Endothelial cell of umbilical vein (primary cell): Measurements from ENCODE around the gene PPP1R16B. TPM values are rescaled to one million over a fixed set of nuclear protein-coding genes. Genes with fewer than 3 reads are reported as not detected.

Source experiments
- BruUV-seq: library from RNA; stranded (reverse); fragments of 400-500 nt; replicated peaks from 2 replicates; lab custom pipeline; 2021; lab: Mats Ljungman, UMichigan
- CTCF ChIA-PET: fragments of 300-600, 350-600 bp; sonication (Branson Sonifier 250); formaldehyde crosslinking; loops from one replicate; lab custom pipeline; 2021; ENCODE audit warnings: antibody characterized with exemption, inconsistent platforms; lab: Charles Lee
- POLR2A ChIA-PET: fragments of 300-600, 350-600 bp; sonication (Branson Sonifier 250); formaldehyde crosslinking; loops from one replicate; lab custom pipeline; 2021; ENCODE audit warnings: antibody characterized with exemption, inconsistent platforms; lab: Charles Lee
- DNase-seq: peaks from one replicate; pipeline ENCODE4 v3.0.0-alpha.2; 2011; ENCODE audit warnings: low read depth, low spot score
- FAIRE-seq: peaks from 2 replicates; lab custom pipeline; 2011; peaks lifted over from hg19 to GRCh38; lab: Jason Lieb, UNC
- H2AFZ ChIP-seq: 2 replicates; pipeline ENCODE4 v1.6.0; 2012; ENCODE audit warnings: low read depth, low read length, control low read depth, inconsistent platforms
- H3K27ac ChIP-seq: 2 replicates; pipeline ENCODE4 v1.5.1; 2011; ENCODE audit warnings: low read depth, mild to moderate bottlenecking, control low read depth, low read length, moderate library complexity; ENCODE audit not compliant: insufficient read depth
- H3K27me3 ChIP-seq, 2 experiments: 2 replicates each; pipeline versions ENCODE4 v1.6.0 to v1.6.1; 2011; ENCODE audit warnings: low read length in 2 of 2, mixed read lengths in 1 of 2; ENCODE audit not compliant: control insufficient read depth in 2 of 2, insufficient read depth in 2 of 2
- H3K36me3 ChIP-seq, 2 experiments: 2 replicates in 1 of 2; 3 replicates in 1 of 2; pipeline ENCODE4 v1.5.1; 2011; ENCODE audit warnings: low read length in 2 of 2, mild to moderate bottlenecking in 1 of 2, moderate library complexity in 1 of 2; ENCODE audit not compliant: control insufficient read depth in 2 of 2, insufficient read depth in 2 of 2; ENCODE audit errors: extremely low read depth in 1 of 2
- H3K4me1 ChIP-seq: 3 replicates; pipeline ENCODE4 v1.5.1; 2011; ENCODE audit warnings: mild to moderate bottlenecking, low read length; ENCODE audit not compliant: control insufficient read depth, insufficient read depth; ENCODE audit errors: extremely low read depth
- H3K4me2 ChIP-seq: 2 replicates; pipeline ENCODE4 v1.6.1; 2011; ENCODE audit warnings: low read length, control low read depth, mixed read lengths; ENCODE audit not compliant: insufficient read depth
- H3K4me3 ChIP-seq, 3 experiments: fragments of 200-600 bp in 1 of 3; sonication (generic), shearing (Covaris generic) in 1 of 3; replicated peaks in 1 of 3; 2 replicates each; pipeline ENCODE4 v1.5.1; 2011 to 2016; ENCODE audit warnings: control low read depth in 3 of 3, low read length in 3 of 3, mild to moderate bottlenecking in 2 of 3, inconsistent platforms in 1 of 3, low read depth in 1 of 3, moderate library complexity in 1 of 3; ENCODE audit not compliant: insufficient read depth in 1 of 3
- H3K79me2 ChIP-seq: 2 replicates; pipeline ENCODE4 v1.6.0; 2012; ENCODE audit warnings: low read length, inconsistent platforms; ENCODE audit not compliant: control insufficient read depth, insufficient read depth
- H3K9ac ChIP-seq: replicated peaks from 2 replicates; pipeline ENCODE3; 2011; ENCODE audit warnings: low read length, control low read depth; ENCODE audit not compliant: insufficient read depth; ENCODE audit errors: extremely low read depth
- H3K9me1 ChIP-seq: replicated peaks from 3 replicates; pipeline ENCODE4 v1.6.0; 2011; ENCODE audit warnings: mild to moderate bottlenecking, low read length; ENCODE audit not compliant: control insufficient read depth, insufficient read depth; ENCODE audit errors: extremely low read depth
- H3K9me3 ChIP-seq: replicated peaks from 2 replicates; pipeline ENCODE4 v1.5.1; 2012; ENCODE audit warnings: low read length, inconsistent platforms; ENCODE audit not compliant: control insufficient read depth, insufficient read depth
- H4K20me1 ChIP-seq: replicated peaks from 2 replicates; pipeline ENCODE3; 2011; ENCODE audit warnings: mild to moderate bottlenecking, low read length; ENCODE audit not compliant: control insufficient read depth, insufficient read depth; ENCODE audit errors: extremely low read depth
- CTCF ChIP-seq, 2 donors: IDR thresholded peaks; 1 replicate in 1 of 2; 2 replicates in 1 of 2; pipeline ENCODE4 v1.5.1; 2011; ENCODE audit warnings: low read length in 2 of 2, mild to moderate bottlenecking in 2 of 2, moderate library complexity in 2 of 2, control low read depth in 1 of 2, inconsistent platforms in 1 of 2, low read depth in 1 of 2; ENCODE audit not compliant: insufficient read depth in 1 of 2; ENCODE audit errors: extremely low read depth in 1 of 2
- EZH2 ChIP-seq: IDR thresholded peaks from 2 replicates; pipeline ENCODE4 v1.6.1; 2012; ENCODE audit warnings: borderline replicate concordance, low read depth, mild to moderate bottlenecking, moderate library complexity, low read length, inconsistent platforms; ENCODE audit not compliant: severe bottlenecking
- FOS ChIP-seq: IDR thresholded peaks from 2 replicates; pipeline ENCODE4 v1.6.1; 2011; ENCODE audit warnings: mild to moderate bottlenecking, low read length, moderate library complexity, borderline replicate concordance; ENCODE audit not compliant: insufficient read depth
- GATA2 ChIP-seq: IDR thresholded peaks from 2 replicates; pipeline ENCODE4 v1.7.0; 2011; ENCODE audit warnings: low read depth, mild to moderate bottlenecking, moderate library complexity, mixed read lengths, low read length; ENCODE audit not compliant: insufficient read length, insufficient read depth
- JUN ChIP-seq: IDR thresholded peaks from 2 replicates; pipeline ENCODE4 v1.6.1; 2011; ENCODE audit warnings: borderline replicate concordance, low read depth; ENCODE audit not compliant: insufficient read length, insufficient read depth
- MAX ChIP-seq: IDR thresholded peaks from 2 replicates; pipeline ENCODE4 v1.6.1; 2011; ENCODE audit not compliant: insufficient read depth, insufficient read length
- MYC ChIP-seq: IDR thresholded peaks from one replicate; pipeline ENCODE4 v1.6.1; 2011; ENCODE audit warnings: mild to moderate bottlenecking, low read depth, low read length
- POLR2A ChIP-seq: IDR thresholded peaks from 2 replicates; pipeline ENCODE4 v1.6.1; 2012; ENCODE audit warnings: low read depth, mild to moderate bottlenecking, control low read depth, low read length
- POLR2AphosphoS5 ChIP-seq: IDR thresholded peaks from 2 replicates; pipeline ENCODE4 v1.6.1; 2012; ENCODE audit warnings: low read depth, mild to moderate bottlenecking, control low read depth, low read length, moderate library complexity; ENCODE audit not compliant: insufficient read depth
- dilution Hi-C: fragments of 300-500 bp; cut with MboI; formaldehyde crosslinking; loops from one replicate; pipeline ENCODE4 v1.15.0; 2019; ENCODE audit warnings: low sequenced_read_pairs; ENCODE audit not compliant: extremely low pct_ligation_motif_present
- intact Hi-C: fragments of 100-400 bp; cut with micrococcal nuclease; formaldehyde crosslinking; loops from one replicate; pipeline ENCODE4 v1.10.0; 2022
- polyA plus RNA-seq, 4 experiments: library from polyadenylated mRNA; depleted of rRNA in 3 of 4; stranded (reverse) in 3 of 4; unstranded in 1 of 4; fragments of >200 nt; gene quantifications; 2 replicates each; pipeline versions ENCODE4 v1.2.1 to v1.2.3, GENCODE V29; 2011 to 2012; ENCODE audit warnings: missing spikeins in 1 of 4
- total RNA-seq: library from RNA; stranded (reverse); gene quantifications from 2 replicates; pipeline ENCODE4 v1.2.3, GENCODE V29; 2021

The PPP1R16B gene
- total and polyA plus RNA-seq, 2 donors (not counting 3 experiments of a cell fraction or from before 2014, with no cell fraction given): 34.7 to 68.1 TPM

GRCh38 chr20:38953630-38954340 is 148.3 kb downstream of the PPP1R16B start:
- DNase-seq (no peak), FAIRE-seq (peak; percentile 40)
- H3K9me3 ChIP-seq: no peaks in the 10 kb centered on the region
- H3K27ac ChIP-seq: no peak overlapping the region
- TF ChIP-seq POLR2A (no peak), CTCF (IDR thresholded peaks at IDR 0.05; ENCODE audit: extremely low read depth in 1 of 2, insufficient read depth in 1 of 2, low read depth in 1 of 2, low read length in 2 of 2) (no peak), EZH2 (no peak), MYC (no peak), POLR2AphosphoS5 (no peak), FOS (no peak), GATA2 (no peak), MAX (no peak), JUN (no peak)
- dilution Hi-C loops: no loop called here
- no peak overlapping the region for H3K4me3 ChIP-seq
- ChIA-PET CTCF (no interaction called here), POLR2A (no interaction called here)
- H3K27me3 ChIP-seq: no peaks in the 10 kb centered on the region
- H3K9me1 ChIP-seq: no peaks in the 10 kb centered on the region
- H4K20me1 ChIP-seq: no peaks in the 10 kb centered on the region
- H3K4me2 ChIP-seq: no peak overlapping the region
- intact Hi-C loops: no loop called here
- H3K36me3 ChIP-seq: peaks cover 15 to 16% of the 10 kb centered on the region in 2 experiments
- BruUV-seq: no TSS peak
- no peak overlapping the region for H2AFZ ChIP-seq
- no peak overlapping the region for H3K9ac ChIP-seq
- H3K4me1 ChIP-seq: no peaks in the 10 kb centered on the region
- H3K79me2 ChIP-seq: peaks cover 8% of the 10 kb centered on the region
